GM19099 (cell line): ENCODE results near the gene LXN.

Experiments
- POLR2A ChIP-seq: IDR thresholded peaks from 3 replicates; pipeline ENCODE4 v1.6.1; 2011; ENCODE audit warnings: low read depth; ENCODE audit not compliant: insufficient read length; ENCODE audit errors: extremely low read depth

Gene LXN, protein sequence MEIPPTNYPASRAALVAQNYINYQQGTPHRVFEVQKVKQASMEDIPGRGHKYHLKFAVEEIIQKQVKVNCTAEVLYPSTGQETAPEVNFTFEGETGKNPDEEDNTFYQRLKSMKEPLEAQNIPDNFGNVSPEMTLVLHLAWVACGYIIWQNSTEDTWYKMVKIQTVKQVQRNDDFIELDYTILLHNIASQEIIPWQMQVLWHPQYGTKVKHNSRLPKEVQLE

DNA sequence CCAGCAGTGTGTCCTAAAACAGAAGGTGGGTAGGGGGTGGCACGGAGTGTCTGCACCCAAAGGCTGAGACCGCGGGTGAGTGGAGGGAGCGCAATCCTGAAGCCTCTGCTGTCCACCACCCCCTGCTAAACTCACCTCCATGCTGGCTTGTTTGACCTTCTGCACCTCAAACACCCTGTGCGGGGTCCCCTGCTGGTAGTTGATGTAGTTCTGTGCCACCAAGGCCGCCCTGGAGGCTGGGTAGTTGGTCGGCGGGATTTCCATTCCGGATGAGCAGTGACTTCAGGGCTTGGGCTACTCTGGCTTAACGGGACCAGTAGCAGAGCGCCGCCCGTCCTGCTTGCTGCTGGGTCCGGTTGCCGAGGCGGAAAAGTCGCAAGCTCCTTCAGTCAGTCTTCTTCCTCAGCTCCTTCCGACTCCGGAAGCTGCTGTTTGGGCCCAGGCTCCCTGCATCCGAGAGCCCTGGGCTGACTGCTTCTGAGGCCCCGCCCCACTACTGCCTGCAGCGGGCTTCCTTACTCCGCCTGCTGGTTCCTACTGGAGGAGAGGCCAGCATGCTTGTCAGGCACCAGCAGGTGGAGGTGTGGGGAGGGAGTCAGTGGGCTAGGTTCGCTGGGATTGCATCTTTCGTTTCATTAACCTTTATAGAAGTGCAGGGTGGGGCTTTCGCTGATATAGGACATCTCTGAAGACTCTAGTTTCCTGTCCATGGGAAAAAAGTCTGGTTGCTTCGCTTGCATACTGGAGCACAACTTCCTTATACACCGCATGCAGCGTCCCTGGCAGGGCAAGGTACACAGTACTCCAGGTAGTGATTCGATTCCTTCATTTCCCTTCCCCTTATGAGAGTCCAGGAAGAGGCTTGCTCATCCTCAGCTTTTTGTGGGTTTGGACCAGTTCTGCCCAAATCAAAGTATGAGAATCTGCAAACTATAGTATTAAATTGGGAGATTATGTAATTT, at the start of gene LXN:
Gene LXN (minus strand): TSS at position 434 of the 962 bp plus-strand sequence. CDS start 170 bp downstream, at position 264.
- TF ChIP-seq POLR2A = peak; percentile 82

DNA sequence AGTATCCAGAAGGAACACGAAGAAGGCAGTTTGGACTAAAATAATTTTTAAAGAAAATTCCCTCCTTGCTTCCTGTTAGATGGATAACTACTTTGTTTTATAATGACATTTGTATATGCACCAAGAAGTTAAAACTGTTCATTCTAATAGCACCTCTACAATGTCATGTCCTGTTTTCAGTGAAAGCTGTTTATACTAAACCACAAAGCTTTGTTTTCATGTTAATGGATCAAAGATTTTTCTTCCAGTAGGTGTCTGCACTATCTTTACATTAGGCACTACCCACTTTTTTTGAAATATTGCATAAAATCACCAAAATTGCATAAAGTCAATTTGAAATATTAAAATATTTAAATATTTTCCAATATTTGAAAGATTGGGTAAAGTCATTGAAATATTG, 49.7 kb upstream of the LXN start:
- TF ChIP-seq POLR2A = no peak

DNA sequence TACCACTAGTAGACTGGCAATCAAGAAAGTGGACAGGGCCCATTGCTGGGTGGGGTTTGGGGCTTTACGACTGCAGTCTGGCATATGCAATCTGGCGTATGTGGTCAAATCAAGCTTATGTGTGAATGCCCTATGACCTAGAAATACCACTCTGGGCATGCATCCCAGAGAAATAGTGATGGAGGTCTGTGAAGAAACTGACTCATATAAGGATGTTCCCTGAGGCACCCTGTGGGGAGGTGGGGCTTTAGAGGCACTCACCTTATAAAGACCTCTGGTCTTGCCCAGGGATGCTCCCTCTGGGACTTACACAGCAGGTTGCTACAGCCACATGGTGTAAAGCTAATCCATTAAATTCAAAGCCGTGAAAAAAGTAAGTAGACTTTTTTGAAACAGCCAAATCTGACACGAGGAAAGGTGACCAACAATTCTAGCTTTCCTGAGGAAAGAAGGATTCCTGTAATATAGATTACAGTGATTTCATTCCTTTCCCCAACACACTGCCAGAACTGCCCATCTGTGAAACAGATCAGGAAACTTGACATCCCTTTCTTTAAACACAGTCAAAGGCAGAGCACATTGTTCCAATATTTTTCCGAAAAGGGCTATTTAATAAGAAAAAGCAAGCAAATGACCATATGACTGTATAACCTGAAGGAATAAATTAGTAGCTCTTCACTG, 46.2 kb upstream of the LXN start:
- no peak for TF ChIP-seq POLR2A

DNA sequence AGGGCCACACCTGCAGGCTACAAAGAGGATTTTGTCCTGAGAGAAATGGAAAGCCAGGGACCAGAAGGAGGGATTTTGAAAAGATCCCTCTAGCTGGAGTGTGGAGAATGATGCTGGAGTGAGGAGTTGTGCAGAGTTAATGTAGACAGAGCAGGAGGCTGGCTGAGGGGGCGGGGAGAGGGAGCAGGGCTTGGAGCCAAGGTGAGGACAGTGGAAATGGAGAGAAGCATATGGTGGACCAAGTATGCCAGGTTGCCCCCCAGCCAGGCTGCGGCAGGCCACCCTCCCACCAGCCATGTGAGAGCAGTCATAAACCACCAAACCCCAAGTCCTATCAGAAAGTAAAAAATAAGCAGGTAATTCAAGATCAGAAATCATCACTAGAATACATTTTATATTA, 45.1 kb upstream of the LXN start:
- no peak for TF ChIP-seq POLR2A

DNA sequence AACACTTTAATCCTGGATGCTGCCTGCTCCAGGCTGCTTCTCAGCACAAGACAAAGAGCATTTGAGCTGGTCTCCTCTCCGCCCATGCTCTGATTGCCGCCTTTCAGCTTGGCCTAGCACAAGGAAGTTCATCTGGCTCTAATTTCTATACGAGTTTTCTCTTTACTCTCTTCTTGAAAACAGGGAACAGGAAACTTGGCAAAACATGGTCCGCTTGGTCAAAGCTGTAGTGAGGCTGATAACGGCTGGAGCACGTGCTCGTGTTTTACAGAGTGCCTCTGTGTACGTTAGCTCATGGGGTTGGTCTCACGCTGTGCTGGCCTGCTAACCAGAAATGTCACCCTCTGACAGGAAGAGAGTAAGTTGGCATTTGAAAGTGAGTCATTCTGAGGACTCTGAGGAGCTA, 40.6 kb upstream of the LXN start:
- TF ChIP-seq POLR2A = no peak

DNA sequence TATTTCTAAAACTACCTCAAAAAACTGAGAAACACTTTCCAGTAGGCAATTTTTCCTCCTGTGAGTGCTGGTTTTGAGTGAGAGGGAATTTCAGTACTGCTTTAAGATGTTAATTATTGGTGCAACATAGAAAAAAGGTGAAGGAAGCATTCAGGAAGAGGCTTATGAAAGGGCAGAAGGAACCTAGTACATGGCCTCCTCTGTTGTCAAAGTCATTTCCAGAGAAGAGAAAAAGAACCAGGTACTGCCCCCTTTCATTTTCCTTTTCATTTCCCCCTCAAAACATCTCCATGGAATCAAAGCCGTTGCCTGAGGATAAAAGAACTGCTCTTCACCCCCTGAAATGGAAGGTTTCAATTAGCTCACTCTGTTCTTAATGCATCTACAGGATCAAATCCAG, 40.0 kb upstream of the LXN start:
- TF ChIP-seq POLR2A = no peak

DNA sequence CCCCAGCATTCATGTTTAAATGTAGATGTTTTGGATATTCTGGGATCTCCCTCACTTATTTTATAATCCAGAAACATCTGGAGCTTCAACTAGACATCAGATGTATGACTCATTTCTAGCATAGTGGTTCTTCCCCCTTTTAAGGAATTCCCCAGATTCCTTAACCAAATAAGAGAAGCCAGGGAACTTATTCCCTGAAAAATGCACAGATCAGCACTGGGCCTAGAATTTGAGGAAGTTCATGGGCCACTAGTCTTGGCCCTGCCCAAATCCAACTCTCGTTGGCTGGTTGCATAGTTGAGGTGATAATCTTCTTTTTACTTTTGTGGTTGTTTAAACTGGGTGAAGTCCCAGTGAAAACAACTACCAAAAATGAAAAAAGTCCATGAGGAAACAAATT, 39.4 kb upstream of the LXN start:
- TF ChIP-seq POLR2A = no peak

DNA sequence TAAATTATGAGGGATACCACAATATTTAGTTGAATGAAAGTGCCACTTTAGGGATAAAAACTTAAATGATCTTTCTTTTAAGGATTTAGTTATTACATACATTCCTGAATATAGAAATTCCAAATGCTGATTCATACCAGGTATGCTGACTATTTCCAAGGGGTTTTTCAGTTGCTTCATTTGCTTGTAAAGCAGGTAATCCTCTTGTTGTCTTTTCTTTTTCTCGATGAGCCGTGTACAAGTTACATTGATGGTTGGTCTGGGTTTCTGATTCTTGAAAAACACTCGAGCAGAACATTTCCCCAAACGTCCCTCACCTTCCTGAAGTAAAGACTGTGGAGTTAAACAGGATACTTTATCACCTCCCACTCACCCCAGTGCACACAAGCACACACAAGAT, 38.2 kb upstream of the LXN start:
- no peak for TF ChIP-seq POLR2A

DNA sequence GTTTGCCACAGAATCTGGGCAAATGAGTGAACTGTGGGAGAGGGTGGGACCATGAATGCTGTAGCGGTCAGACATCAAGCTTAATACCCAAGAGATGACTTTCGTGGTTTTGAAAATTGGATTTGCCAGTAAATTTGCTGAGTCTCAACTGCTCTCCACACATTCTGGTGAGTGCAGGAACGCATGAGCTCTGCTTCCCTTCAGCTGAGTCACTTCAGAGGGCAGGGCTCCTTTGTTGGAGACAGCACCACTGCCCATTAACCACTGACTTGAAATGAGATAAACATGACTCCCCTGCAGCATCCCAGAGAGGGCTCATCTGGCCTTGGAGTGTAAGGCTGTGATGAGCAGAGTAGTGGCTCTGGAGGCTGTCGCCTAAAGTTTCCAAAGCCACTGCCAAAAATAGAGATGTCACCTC, 37.2 kb upstream of the LXN start:
- no peak for TF ChIP-seq POLR2A

DNA sequence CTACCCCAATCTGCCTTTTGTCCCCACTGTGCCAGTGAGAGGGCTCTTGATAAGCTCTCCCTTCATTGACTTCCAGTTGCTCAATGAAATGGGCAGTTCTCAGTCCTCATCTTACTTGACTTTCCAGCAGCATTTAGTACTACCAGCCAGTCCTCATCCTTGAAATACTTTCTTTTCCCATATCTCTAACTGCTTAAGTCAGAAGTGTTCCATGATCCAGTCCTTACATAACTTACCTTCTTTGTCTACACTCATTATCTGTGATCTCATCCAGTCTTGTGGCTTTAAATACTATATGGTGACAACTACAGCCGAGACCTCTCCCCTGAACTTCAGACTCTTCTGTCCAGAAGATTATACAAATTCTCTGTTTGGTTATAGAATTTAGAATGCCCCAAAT, 31.1 kb upstream of the LXN start:
- no peak for TF ChIP-seq POLR2A

DNA sequence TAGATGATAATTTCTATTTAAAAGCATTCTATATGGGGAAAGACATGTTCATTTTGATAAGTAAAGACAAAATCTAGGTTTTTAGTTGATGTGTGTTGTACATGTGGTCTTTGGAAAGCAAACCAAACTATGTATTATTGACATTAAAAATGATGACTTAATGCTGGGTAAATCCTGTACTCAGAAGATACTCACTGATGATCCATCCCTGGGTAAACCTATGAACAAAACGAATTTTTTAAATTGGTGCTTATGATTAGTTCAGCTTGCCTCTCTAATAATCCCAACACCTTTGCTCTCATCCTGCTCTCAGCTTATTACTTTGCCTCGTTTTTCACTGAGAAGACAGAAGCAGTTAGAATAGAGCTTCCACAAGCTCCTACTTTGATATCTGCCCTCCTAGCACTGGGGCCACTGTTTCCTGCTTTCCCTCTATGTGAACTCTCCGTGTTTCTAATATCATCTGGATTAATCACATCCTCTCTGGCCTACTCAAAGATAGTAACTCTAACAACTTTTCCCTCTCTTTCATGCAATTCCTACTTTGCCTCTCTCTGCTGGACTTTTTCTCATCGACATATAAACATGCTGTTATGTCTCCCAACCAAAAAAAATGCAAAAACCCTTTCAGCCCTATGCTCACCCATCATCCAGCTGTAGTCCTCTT, 30.5 kb upstream of the LXN start:
- no peak for TF ChIP-seq POLR2A

DNA sequence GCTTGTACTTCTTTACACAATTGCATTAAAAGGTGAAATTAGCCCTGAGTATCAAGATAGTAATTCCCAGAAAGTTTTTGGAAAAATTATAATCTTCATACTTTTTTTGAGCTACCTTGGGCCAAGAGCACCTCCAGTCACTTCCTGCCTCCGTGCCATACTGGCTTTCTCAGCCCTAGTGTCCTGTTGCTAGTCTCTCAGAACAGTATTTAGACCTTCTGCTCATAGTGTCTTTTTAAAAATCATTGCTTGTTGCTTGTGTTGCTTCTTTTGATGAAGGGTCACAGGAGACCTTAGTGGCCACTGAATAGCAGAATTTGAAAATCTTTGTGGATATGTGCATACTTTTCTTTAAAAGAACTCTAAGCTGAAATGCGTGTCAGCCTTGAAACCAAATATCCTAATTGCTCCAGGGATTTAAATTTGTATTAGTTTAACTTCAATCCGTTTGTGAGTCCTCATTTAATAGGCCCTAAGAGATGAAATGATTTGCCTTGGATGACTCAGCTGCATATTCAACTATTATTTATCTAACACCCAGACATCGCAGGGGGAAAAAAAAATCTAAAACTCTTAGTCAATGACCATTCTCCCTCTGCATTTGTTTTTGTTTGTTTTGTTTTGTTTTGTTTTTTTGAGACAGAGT, 29.1 kb upstream of the LXN start:
- no peak for TF ChIP-seq POLR2A

DNA sequence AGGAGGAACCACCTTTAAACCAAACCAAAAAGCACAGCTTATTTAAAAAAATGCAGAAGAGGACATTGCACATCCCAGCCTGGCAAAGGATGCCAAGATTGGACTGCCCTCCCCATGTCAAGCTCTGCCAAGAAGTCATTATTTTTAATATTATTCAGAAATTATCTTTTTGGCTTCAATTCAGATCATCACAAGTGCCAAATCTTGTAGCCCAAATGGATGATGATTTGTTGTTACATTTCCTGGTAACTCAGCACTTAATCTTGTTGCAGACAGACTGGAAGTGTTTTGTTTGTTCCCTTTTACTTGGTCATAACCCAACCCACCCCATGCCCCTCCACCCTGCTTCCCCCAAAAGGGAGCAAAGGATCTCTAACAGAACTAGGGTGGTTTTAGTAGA, 28.1 kb upstream of the LXN start:
- no peak for TF ChIP-seq POLR2A

DNA sequence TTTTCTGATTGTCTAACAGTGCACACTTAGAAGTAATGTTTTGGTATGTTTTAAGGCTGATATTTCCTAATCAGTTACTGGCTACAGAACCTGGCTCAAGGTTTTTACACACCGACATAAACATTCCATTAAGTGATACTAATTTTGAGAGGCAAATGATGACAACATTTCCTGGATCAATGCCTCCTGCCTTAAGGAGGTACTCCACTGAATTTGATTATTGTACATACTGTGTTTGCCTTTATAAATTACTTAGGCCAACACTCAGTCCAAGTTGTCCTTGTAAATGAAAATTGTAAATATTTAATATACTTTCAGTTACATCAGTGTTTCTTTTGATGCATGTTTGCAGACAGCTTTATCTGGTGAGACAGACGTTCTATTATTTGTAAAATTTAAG, 24.2 kb upstream of the LXN start:
- no peak for TF ChIP-seq POLR2A

DNA sequence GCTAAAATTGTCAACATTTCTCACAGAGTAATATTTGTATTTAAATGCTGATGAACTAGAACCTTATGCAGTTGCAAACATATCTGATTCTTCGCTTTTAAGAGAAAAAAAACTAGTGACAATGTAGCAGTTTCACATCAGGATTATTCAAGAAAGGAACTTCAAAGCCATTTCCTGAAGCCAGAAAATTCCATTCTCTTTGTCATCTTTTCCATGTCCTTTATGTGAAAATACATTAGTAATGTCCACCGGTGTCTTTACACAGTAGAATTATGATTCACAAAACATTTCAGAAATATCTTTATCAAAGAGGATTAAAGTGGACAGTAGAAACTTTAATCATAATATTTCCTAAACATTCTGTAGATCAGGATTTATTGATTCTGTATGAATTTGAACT, 12.7 kb upstream of the LXN start:
- no peak for TF ChIP-seq POLR2A
